ENCODE measurements around the gene MMS19. TPM values are rescaled to one million over a fixed set of nuclear protein-coding genes. Genes with fewer than 3 reads are reported as not detected.

Gene MMS19
- total RNA-seq, 1 donor from 2014 or later: 42.7 TPM

DNA sequence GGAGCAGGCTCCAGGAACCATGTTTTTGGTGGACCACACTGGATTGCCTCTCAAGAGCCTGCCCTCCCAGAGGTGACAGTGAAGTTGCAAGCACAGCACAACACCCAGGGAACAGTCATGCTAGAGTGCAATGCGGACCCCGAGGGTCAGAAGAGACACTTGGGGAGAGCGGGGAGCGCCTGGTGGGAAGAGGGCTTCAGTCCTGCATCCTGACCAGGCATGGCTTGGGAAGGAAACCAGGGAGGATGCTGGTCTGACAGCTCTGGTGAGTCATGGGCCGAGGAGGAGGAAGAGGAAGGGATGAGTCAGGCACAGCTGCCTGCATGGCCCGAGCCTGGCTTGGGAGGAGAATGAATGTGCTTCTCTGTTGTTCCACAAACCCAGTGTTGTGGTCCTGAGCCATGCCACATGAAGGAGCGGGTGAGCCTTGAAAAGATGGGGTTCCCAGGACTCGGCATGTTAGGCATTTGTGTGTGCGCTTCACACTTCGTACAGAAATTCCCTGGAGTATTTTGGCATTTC, 44.9 kb upstream of the MMS19 start:
- no peaks in the 10 kb centered on the region for H3K9me3 ChIP-seq (replicated peaks)
- intact Hi-C loops (cut with micrococcal nuclease): no loop called here
- peak overlapping the region; percentile 92 for H3K27ac ChIP-seq (replicated peaks)
- no peaks in the 10 kb centered on the region for H3K27me3 ChIP-seq (ENCODE audit: low read depth)
- DNase-seq: peak; percentile 75
- H3K4me1 ChIP-seq: peaks cover 78% of the 10 kb centered on the region
- H3K36me3 ChIP-seq: no peaks in the 10 kb centered on the region
- TF ChIP-seq, protein P1, sequence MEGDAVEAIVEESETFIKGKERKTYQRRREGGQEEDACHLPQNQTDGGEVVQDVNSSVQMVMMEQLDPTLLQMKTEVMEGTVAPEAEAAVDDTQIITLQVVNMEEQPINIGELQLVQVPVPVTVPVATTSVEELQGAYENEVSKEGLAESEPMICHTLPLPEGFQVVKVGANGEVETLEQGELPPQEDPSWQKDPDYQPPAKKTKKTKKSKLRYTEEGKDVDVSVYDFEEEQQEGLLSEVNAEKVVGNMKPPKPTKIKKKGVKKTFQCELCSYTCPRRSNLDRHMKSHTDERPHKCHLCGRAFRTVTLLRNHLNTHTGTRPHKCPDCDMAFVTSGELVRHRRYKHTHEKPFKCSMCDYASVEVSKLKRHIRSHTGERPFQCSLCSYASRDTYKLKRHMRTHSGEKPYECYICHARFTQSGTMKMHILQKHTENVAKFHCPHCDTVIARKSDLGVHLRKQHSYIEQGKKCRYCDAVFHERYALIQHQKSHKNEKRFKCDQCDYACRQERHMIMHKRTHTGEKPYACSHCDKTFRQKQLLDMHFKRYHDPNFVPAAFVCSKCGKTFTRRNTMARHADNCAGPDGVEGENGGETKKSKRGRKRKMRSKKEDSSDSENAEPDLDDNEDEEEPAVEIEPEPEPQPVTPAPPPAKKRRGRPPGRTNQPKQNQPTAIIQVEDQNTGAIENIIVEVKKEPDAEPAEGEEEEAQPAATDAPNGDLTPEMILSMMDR (IDR thresholded peaks at IDR 0.05; ENCODE audit: borderline replicate concordance): no peak
- no peak overlapping the region for H3K4me3 ChIP-seq

DNA sequence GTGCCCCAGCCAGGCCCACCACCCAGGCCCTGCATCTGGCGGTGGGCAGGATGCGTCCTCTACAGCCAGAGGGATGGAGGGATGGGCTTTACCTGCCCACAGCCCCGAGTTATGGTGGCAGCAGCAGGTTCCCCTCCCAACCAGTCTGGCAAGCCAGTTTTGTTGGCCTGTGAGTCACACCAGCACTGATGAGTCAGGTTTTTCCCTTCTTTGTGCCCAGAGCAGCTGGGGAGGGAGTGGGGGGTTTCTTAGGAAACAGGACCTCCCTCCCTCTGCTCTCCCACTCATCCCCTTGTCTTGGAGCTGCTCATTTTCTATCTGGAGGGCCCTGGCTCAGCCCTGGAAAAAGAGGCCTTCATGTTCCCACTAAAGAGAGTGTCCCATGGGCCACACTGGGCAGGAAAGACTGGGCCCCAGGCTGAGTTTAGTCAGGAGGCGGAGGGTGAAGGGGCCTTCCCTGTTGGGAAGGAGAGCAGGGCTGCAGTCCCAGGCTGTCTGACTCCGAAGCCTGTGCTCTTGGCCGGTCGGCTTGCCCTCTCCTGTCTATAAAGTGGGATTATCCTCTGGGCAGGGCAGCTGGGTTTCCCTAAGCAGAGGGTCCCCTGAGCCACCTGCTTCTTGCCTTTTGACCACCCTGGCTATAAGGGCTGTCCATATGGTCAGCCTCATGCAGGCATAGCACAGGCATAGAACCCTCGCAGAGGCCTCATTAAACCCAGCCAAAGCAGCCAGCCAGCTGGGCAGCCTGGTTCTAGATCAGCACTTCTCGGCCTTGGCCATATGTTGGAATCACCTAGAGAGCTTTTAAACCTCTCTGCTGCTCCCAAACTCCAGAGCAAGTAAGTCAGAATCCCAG, 44.2 kb upstream of the MMS19 start:
- intact Hi-C loops (cut with micrococcal nuclease): no loop called here
- Histone ChIP-seq H3K4me1 (peaks cover 71% of the 10 kb centered on the region), H3K27ac (replicated peaks) (peak overlapping the region; percentile 92)

DNA sequence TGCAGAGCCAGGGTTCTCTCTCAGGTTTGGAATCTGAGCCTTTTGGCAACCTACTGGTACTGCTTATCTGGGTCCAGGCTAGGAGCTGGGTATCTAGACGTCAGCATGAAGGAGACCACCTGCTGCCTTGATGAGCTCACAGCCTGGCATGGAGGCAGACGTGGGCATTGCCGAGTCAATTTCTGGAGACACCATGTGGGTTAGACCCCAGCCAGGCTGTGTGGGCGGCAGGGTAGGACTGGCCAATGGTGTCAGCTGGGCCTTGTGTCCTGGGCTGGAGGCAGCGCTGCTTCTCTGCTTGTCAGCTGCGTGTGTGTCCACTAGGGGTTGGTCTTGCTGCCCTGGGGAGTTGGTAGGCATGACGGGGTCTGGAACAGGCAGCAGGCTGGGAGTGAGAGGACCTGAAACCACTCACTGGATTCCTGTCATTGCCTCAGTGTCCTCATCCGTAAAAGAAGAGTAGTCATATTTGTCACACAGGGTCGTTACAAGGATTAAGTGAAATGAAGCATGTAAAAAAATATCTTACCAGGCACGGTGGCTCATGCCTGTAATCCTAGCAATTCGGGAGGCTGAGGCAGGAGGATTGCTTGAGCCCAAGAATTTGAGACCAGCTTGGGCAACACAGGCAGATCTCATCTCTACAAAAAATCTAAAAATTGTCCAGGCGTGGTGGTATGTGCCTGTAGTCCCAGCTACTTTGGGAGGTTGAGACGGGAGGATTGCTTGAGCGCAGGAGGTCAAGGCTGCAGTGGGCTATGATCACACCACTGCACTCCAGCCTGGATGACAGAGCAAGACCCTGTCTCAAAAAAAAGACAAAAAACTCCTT, 42.7 kb upstream of the MMS19 start:
- Histone ChIP-seq H3K9me3 (replicated peaks) (no peaks in the 10 kb centered on the region), H3K36me3 (no peaks in the 10 kb centered on the region), H3K27me3 (ENCODE audit: low read depth) (no peaks in the 10 kb centered on the region), H3K27ac (replicated peaks) (peak overlapping the region; percentile 92), H3K4me3 (no peak overlapping the region), H3K4me1 (peaks cover 60% of the 10 kb centered on the region)
- DNase-seq: no peak
- intact Hi-C loops (cut with micrococcal nuclease): no loop called here
- TF ChIP-seq, protein P1 (IDR thresholded peaks at IDR 0.05; ENCODE audit: borderline replicate concordance): no peak

More for the DNA sequence above, 44.2 kb upstream of the MMS19 start:
- H3K27me3 ChIP-seq (ENCODE audit: low read depth): no peaks in the 10 kb centered on the region
- DNase-seq: peak; percentile 68
- H3K4me3 ChIP-seq: no peak overlapping the region
- TF ChIP-seq, protein P1 (IDR thresholded peaks at IDR 0.05; ENCODE audit: borderline replicate concordance): no peak
- no peaks in the 10 kb centered on the region for H3K36me3 ChIP-seq
- H3K9me3 ChIP-seq (replicated peaks): no peaks in the 10 kb centered on the region

DNA sequence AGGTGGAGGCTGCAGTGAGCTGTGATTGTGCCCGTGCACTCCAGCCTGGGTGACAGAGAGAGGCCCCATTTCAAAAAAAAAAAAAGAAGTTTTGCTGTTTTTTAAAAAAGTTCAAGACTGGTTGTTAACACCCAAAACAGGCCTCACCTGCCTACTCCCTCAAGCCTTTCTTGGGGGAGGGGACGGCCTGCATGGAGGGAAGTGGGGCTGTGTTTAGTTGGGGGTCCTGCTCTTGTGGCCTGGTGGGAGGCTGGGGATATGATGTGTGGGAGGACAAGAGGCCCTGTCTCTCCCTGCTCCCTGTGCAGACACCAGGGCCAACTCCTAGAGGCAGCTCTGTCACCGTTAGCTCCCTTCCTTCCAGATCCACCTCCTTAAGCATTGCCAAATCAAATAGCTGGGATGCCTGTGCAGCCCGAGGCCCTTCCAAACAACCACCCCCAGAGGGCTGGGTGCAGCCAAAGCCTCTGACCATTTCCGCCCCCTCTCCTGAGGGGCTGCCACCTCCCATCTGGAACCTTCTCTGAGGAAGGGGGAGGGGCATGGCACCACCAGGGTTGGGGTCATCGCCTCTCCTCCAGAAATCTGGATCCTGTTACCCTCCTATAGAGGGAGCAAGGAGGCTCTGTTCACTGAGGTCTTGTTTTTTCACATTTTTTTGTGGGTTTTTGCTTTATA, 41.4 kb upstream of the MMS19 start:
- intact Hi-C loops (cut with micrococcal nuclease): no loop called here
- Histone ChIP-seq H3K4me1 (peaks cover 62% of the 10 kb centered on the region), H3K9me3 (replicated peaks) (no peaks in the 10 kb centered on the region), H3K36me3 (no peaks in the 10 kb centered on the region), H3K27ac (replicated peaks) (peak overlapping the region; percentile 92), H3K4me3 (no peak overlapping the region), H3K27me3 (ENCODE audit: low read depth) (no peaks in the 10 kb centered on the region)
- TF ChIP-seq, protein P1 (IDR thresholded peaks at IDR 0.05; ENCODE audit: borderline replicate concordance): peak; percentile 21
- DNase-seq: no peak

DNA sequence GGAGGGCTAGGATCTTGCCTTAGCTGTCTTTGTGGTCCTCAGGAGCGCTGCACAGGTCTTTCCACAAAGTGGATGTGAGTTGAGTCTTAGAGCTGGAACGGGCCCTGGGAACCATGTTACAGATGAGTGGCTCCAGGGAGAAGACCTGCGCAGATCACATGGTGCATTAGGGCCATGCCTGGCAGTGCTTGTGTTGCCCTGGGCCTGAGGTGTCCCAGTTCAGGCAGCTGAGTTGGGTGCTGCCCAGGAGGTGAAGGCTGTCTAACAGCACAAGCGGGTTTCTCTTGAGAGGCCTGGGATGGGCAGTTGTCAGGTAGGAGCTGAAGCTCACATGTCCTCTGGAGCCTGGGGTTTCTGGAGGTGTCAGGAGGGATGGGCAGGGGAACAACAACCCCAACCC, 40.6 kb upstream of the MMS19 start:
- H3K4me3 ChIP-seq: no peak overlapping the region
- peaks cover 59% of the 10 kb centered on the region for H3K4me1 ChIP-seq
- intact Hi-C loops (cut with micrococcal nuclease): no loop called here
- no peaks in the 10 kb centered on the region for H3K36me3 ChIP-seq
- DNase-seq: no peak
- no peaks in the 10 kb centered on the region for H3K9me3 ChIP-seq (replicated peaks)
- TF ChIP-seq, protein P1 (IDR thresholded peaks at IDR 0.05; ENCODE audit: borderline replicate concordance): no peak
- H3K27ac ChIP-seq (replicated peaks): peak overlapping the region; percentile 92
- H3K27me3 ChIP-seq (ENCODE audit: low read depth): no peaks in the 10 kb centered on the region

Measured in left ventricle myocardium inferior (tissue), 1 donor.